A673 (cell line): ENCODE measurements around the gene ATXN2.

ENCODE experiments used
- EZH2 ChIP-seq: fragments of 200-600 bp; sonication (generic); IDR thresholded peaks from 2 replicates; pipeline ENCODE4 v1.6.1; 2017; ENCODE audit warnings: borderline replicate concordance, low read depth, mild to moderate bottlenecking, mixed read lengths, antibody characterized with exemption, low read length; ENCODE audit not compliant: poor library complexity, severe bottlenecking
- TF ChIP-seq, protein P1 (sequence below): fragments of 300-800, 200-600 bp; sonication (generic); conservative IDR thresholded peaks from 2 replicates; pipeline ENCODE4 v1.5.1; 2017; ENCODE audit warnings: low read depth, mild to moderate bottlenecking, antibody characterized with exemption, low read length, moderate library complexity, mixed read lengths

- TF ChIP-seq, protein P1, sequence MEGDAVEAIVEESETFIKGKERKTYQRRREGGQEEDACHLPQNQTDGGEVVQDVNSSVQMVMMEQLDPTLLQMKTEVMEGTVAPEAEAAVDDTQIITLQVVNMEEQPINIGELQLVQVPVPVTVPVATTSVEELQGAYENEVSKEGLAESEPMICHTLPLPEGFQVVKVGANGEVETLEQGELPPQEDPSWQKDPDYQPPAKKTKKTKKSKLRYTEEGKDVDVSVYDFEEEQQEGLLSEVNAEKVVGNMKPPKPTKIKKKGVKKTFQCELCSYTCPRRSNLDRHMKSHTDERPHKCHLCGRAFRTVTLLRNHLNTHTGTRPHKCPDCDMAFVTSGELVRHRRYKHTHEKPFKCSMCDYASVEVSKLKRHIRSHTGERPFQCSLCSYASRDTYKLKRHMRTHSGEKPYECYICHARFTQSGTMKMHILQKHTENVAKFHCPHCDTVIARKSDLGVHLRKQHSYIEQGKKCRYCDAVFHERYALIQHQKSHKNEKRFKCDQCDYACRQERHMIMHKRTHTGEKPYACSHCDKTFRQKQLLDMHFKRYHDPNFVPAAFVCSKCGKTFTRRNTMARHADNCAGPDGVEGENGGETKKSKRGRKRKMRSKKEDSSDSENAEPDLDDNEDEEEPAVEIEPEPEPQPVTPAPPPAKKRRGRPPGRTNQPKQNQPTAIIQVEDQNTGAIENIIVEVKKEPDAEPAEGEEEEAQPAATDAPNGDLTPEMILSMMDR = no peak
- no peak for TF ChIP-seq EZH2
These were observed 167.3 kb downstream of the ATXN2 start for GRCh38 chr12:111431772-111432171.
